ENCODE results near the gene FGGY. TPM values are rescaled to one million over a fixed set of nuclear protein-coding genes. Genes with fewer than 3 reads are reported as not detected.

The FGGY gene
- total and polyA plus RNA-seq, 5 experiments from 2014 or later, result 5.7 to 11.1 (median 6.4) TPM

DNA sequence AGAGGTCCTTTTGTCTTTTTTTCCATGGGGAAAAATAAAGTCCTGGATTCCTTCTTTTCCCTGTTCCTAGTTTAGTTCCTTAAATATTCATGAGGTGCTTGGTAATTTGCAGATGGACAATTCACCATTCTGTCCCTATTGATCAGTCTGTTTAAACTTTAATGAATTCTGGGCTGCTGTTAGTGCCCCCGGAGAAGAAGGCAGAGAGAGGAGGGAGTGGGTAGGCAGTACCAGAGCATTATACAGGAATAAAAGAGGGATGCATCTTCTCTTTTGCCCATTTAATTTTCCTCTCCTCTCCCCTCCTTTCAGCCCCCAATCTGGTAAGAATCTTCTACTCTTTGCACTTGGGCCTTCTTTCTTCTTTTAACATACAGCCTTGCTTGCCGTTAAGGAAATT, 25.9 kb downstream of the FGGY start:
- POLR2A ChIA-PET, result no interaction called here
- ATAC-seq (no peak), DNase-seq (no peak)
- Mint-ChIP-seq H3K36me3 (peaks cover 18 to 35% (median 25%) of the 10 kb centered on the region in 3 donors), H3K4me1 (peaks cover 0 to 10% (median 5%) of the 10 kb centered on the region in 4 donors), H3K4me3 (no peak overlapping the region), H3K27ac (no peak overlapping the region), H3K27me3 (no peaks in the 10 kb centered on the region), H3K9me3 (peaks cover 0 to 10% (median 3%) of the 10 kb centered on the region in 9 donors)

DNA sequence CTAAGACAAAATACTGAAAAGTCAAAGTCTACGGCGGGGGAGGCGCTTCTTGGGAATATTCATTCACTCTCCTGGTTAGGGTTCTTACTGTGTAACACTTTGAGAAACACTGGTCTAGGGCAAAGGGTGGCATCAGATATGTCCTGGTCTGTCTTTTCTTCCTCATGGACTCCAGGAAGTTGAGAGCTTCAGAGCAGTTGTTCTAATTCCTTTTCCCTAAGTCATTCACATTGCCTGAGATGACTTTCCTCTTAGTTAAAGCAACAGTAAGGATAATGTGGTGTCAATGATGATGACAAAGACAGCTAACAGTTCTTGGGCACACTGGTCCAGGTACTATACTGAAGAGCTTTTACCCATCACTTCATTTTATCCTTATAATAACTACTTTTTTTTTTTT, 27.0 kb downstream of the FGGY start:
- POLR2A ChIA-PET, result no interaction called here

DNA sequence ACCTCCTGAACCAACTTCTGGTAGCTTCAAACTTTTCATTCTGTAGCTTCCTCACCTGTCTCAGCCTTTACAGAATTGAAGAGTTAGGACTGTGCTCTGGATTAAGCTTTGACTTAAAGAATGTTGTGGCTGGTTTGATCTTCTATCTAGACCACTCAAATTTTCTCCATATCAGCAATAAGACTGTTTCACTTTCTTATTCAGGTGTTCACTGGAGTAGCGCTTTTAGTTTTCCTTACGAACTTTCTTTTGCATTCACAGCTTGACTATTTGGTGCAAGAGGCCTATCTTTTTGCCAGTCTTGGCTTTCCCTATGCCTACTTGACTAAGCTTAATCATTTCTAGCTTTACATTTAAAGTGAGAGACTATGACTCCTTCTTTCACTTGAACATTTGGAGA, 31.5 kb downstream of the FGGY start:
- H3K27me3 Mint-ChIP-seq, result no peaks in the 10 kb centered on the region
- H3K9me3 Mint-ChIP-seq, result peaks cover 0 to 10% (median 5%) of the 10 kb centered on the region in 9 donors
- no peak for DNase-seq
- H3K4me3 Mint-ChIP-seq, result peak overlapping the region in 3 of 10 donors; percentile 7 to 32 (median 17)
- H3K27ac Mint-ChIP-seq, result peak overlapping the region in 3 of 10 donors; percentile 2 to 16 (median 4)
- peaks cover 12 to 21% (median 17%) of the 10 kb centered on the region in 4 donors for H3K4me1 Mint-ChIP-seq
- ATAC-seq, result no peak
- POLR2A ChIA-PET, result no interaction called here
- peaks cover 18 to 29% (median 20%) of the 10 kb centered on the region in 3 donors for H3K36me3 Mint-ChIP-seq

More for the DNA sequence above, 27.0 kb downstream of the FGGY start:
- H3K36me3 Mint-ChIP-seq, result peaks cover 18 to 35% (median 25%) of the 10 kb centered on the region in 3 donors
- H3K27ac Mint-ChIP-seq, result no peak overlapping the region
- H3K27me3 Mint-ChIP-seq, result no peaks in the 10 kb centered on the region
- ATAC-seq, result no peak
- no peak overlapping the region for H3K4me3 Mint-ChIP-seq
- H3K9me3 Mint-ChIP-seq, result peaks cover 0 to 10% (median 3%) of the 10 kb centered on the region in 9 donors
- H3K4me1 Mint-ChIP-seq, result peaks cover 8 to 12% (median 11%) of the 10 kb centered on the region in 4 donors
- no peak for DNase-seq

GRCh38 chr1:59329412-59330053, 32.6 kb downstream of the FGGY start:
- ATAC-seq, result no peak
- peaks cover 10 to 28% (median 24%) of the 10 kb centered on the region in 4 donors for H3K4me1 Mint-ChIP-seq
- POLR2A ChIA-PET, result no interaction called here

GRCh38 chr1:59331686-59332620, 35.1 kb downstream of the FGGY start:
- H3K27me3 Mint-ChIP-seq, result no peaks in the 10 kb centered on the region
- peaks cover 0 to 3% (median 0%) of the 10 kb centered on the region in 9 donors for H3K9me3 Mint-ChIP-seq
- ATAC-seq (no peak), DNase-seq (no peak)
- H3K4me1 Mint-ChIP-seq, result peaks cover 10 to 28% (median 24%) of the 10 kb centered on the region in 4 donors
- POLR2A ChIA-PET, result no interaction called here
- no peak overlapping the region for H3K4me3 Mint-ChIP-seq
- H3K36me3 Mint-ChIP-seq, result peaks cover under 1 to 13% (median 8%) of the 10 kb centered on the region in 3 donors
- H3K27ac Mint-ChIP-seq, result no peak overlapping the region

More at GRCh38 chr1:59329412-59330053, 32.6 kb downstream of the FGGY start:
- no peak overlapping the region for H3K4me3 Mint-ChIP-seq
- DNase-seq, result no peak
- H3K9me3 Mint-ChIP-seq, result peaks cover 0 to 10% (median 5%) of the 10 kb centered on the region in 9 donors
- H3K27me3 Mint-ChIP-seq, result no peaks in the 10 kb centered on the region
- H3K27ac Mint-ChIP-seq, result no peak overlapping the region
- H3K36me3 Mint-ChIP-seq, result peaks cover 17 to 25% (median 18%) of the 10 kb centered on the region in 3 donors

DNA sequence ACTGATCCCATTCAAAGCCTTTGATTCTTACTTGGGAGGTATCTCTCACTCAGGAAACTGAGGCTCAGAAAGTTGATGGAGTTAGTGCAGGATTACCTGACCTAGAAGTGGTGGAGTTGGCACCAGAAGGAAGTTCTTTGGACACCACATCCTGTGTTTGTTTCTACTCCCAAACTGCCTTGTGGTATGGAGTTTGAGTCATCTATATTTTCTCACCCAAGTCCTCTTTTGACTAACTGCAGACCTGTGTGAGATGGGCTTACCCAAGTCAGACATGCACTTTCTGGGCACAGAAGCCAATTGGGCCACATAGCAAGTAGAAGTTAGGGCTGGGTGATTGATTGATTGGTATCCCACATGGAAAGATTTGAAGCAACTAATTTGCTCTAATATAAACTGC, 36.1 kb downstream of the FGGY start:
- ATAC-seq (no peak), DNase-seq (no peak)
- H3K4me3 Mint-ChIP-seq, result no peak overlapping the region

DNA sequence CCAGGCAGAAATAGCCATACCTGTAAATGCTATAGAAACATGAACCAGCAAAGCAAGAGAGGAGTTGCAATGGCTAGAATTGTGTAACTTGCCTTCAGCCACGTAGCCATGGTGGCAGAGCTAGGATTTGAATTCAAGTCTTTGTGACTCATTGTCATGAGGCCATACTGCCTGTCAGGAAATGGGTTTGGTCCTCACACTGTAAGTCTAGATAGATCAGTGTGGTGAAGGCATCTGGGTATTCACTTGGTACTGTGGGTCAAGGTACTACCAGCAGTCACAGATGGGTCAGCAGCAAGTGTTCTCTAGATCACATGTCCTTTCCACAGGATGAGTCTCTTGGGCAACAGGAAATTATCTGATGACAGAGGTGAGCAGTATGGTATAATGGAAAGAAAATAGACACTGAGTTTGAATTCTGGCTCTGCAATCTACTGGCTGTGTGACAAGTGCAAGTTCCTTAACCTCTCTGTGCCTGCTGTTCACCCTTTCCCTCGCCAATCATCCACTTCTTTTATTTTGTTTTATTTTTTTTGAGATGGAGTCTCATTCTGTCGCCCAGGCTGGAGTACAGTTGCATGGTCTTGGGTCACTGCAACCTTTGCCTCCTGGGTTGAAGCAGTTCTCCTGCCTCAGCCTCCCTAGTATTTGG, 36.9 kb downstream of the FGGY start:
- no peak overlapping the region for H3K4me3 Mint-ChIP-seq
- H3K36me3 Mint-ChIP-seq, result peaks cover 0 to 11% (median 8%) of the 10 kb centered on the region in 3 donors
- no peaks in the 10 kb centered on the region for H3K27me3 Mint-ChIP-seq
- peak overlapping the region in 4 of 10 donors; percentile 7 to 64 (median 32) for H3K27ac Mint-ChIP-seq
- POLR2A ChIA-PET, result interaction anchor here (0.7 kb wide), 1 partner anchor 412 kb away, joined by 3 read pairs; no protein-coding TSS in a partner anchor
- H3K4me1 Mint-ChIP-seq, result peaks cover 9 to 17% (median 15%) of the 10 kb centered on the region in 4 donors
- no peak for ATAC-seq
- no peak for DNase-seq
- H3K9me3 Mint-ChIP-seq, result peaks cover 0 to 3% (median 0%) of the 10 kb centered on the region in 9 donors

More for the DNA sequence above, 36.1 kb downstream of the FGGY start:
- Mint-ChIP-seq H3K4me1 (peaks cover 9 to 24% (median 22%) of the 10 kb centered on the region in 4 donors), H3K27ac (peak overlapping the region in 3 of 10 donors; percentile 47 to 64 (median 55)), H3K36me3 (peaks cover 0 to 10% (median 8%) of the 10 kb centered on the region in 3 donors), H3K27me3 (no peaks in the 10 kb centered on the region), H3K9me3 (peaks cover 0 to 3% (median 0%) of the 10 kb centered on the region in 9 donors)
- POLR2A ChIA-PET, result interaction anchor here (0.7 kb wide), 1 partner anchor 411 kb away, joined by 3 read pairs; no protein-coding TSS in a partner anchor

DNA sequence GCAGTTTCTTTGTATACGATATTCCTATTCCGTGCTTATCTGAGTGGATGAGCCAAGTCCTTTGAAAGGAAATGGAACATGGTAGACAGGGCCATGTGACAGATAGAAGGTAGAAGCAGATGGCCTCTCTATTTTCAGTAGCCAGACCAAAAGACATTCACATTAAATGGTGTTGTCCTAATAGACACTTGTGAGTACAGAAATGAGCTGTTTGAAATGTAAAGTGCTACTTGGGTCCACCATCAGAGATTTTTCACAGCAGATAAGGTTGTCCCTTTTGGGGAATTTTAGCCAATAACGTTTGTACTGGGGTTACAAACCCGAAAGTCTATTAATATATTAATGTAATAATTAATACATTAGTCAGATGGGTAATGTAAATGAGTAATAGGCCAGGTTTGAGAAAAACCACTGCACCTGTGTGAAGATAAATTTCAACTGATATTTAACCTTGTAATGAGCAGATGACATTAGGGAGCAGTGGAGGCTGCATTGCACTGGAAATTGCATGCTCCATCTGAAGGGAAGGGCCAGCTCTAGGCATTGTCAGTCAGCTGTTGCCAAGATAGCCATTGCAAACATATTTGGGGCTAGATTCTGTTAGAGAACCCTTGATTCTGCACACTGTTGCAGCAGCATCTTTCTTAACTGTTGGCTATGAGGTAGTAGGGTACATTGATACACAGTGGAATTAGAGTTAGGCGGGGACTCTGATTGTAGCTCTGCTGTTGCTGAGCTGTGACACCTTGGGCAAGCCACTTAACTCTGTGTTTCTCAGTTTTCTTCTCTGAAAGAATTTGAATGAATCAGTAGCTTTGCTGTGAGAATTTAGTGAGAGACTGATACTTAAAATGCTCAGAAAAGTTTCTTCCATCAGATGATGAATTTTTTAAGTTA, 43.8 kb downstream of the FGGY start:
- H3K27me3 Mint-ChIP-seq, result no peaks in the 10 kb centered on the region
- H3K27ac Mint-ChIP-seq, result no peak overlapping the region
- no peak overlapping the region for H3K4me3 Mint-ChIP-seq
- H3K4me1 Mint-ChIP-seq, result peaks cover 0 to 2% (median 0%) of the 10 kb centered on the region in 4 donors
- DNase-seq (no peak), ATAC-seq (no peak)
- peaks cover 10 to 24% (median 24%) of the 10 kb centered on the region in 3 donors for H3K36me3 Mint-ChIP-seq
- POLR2A ChIA-PET, result no interaction called here
- H3K9me3 Mint-ChIP-seq, result no peaks in the 10 kb centered on the region

DNA sequence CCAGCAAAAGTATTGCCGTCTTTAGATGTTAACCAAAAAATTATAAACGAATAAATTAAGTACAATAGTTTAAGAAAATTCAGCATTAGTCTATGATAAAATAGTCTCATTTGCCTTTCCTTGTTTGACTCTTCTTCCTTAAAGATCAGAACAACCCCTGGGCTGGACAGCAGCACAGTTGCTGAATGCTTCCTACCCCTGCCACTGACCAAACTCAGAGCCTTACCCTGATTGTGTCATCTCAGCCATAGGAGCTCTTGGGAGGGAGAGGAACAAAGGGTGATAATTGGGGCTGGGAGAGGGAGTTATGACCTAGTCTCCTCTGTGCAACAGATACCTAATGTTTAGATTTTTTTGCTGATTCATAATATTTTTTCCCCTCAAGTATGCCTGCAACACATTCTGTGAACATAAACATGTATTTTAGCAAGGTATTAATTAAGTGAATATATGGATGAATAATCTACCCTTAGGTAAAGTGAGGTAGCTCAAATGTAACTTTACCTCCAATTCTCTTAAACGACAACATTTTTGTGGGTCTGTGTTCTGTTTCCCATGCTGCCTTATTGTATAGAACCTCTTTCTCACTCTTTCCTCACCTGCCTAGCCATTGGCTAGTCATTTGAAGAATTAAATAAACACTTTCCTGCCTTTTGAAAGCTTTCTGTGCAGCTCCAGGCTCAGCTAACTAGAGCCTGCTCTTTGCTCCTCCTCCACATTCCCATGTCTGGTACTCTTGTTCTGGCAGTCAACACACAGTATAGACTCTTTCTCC, 46.1 kb downstream of the FGGY start:
- peaks cover 10 to 31% (median 28%) of the 10 kb centered on the region in 3 donors for H3K36me3 Mint-ChIP-seq
- H3K27me3 Mint-ChIP-seq, result no peaks in the 10 kb centered on the region
- no peak overlapping the region for H3K4me3 Mint-ChIP-seq
- H3K27ac Mint-ChIP-seq, result peak overlapping the region in 1 of 10 donors; percentile 71
- H3K4me1 Mint-ChIP-seq, result peaks cover 0 to 2% (median 0%) of the 10 kb centered on the region in 4 donors
- H3K9me3 Mint-ChIP-seq, result no peaks in the 10 kb centered on the region
- ATAC-seq (no peak), DNase-seq (no peak)
- POLR2A ChIA-PET, result no interaction called here

DNA sequence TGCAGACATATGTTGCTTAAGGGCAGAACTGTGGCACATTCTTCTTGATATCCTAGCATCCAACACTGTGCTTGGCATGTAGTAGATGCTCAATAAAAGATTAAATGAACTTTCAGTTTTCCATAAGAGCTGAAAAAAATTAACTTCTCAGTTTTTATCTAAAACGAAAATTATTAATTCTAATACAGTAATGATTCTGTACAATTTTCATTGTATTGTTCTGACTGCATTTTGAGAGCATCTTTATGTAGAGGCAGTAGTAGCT, 46.6 kb downstream of the FGGY start:
- Mint-ChIP-seq H3K4me3 (no peak overlapping the region), H3K27ac (no peak overlapping the region), H3K36me3 (peaks cover 10 to 31% (median 31%) of the 10 kb centered on the region in 3 donors), H3K9me3 (no peaks in the 10 kb centered on the region), H3K4me1 (peaks cover 0 to 2% (median 0%) of the 10 kb centered on the region in 4 donors), H3K27me3 (no peaks in the 10 kb centered on the region)
- no peak for DNase-seq
- POLR2A ChIA-PET, result no interaction called here
- no peak for ATAC-seq

DNA sequence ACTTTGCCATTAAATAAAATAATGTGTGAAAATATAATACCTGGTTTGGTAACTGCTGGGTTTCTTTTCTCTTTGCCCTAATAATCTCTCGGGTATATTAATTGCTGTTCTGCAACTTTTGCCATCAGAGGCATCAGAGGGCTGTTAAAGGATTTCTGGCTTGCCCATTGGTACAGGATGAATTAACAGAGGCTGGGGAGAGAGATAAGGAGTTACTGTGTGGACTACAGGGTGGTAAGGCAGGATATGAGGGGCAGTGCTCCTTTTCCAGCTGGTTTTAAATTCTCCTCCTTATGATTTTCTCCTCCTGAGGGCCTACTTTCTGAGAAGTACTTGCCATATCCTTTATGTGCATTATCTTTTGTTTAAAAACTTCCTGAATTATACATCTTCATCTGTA, 48.3 kb downstream of the FGGY start:
- Mint-ChIP-seq H3K36me3 (peaks cover 5 to 26% (median 25%) of the 10 kb centered on the region in 3 donors), H3K9me3 (no peaks in the 10 kb centered on the region), H3K4me1 (peaks cover 0 to 2% (median 0%) of the 10 kb centered on the region in 4 donors), H3K4me3 (no peak overlapping the region), H3K27me3 (no peaks in the 10 kb centered on the region), H3K27ac (no peak overlapping the region)
- ATAC-seq (no peak), DNase-seq (no peak)
- POLR2A ChIA-PET, result no interaction called here

Data from naive thymus-derived CD8-positive, alpha-beta T cell (primary cell).